T-cell (primary cell): ENCODE data around the gene MXRA5. TPM values are rescaled to one million over a fixed set of nuclear protein-coding genes. Genes with fewer than 3 reads are reported as not detected.
"Not testable (repeated sequence)": the region's sequence is repeated elsewhere in the genome, so short reads cannot be mapped to it uniquely, and the experiment has no call there.

ENCODE experiments used
- ATAC-seq, 4 experiments: fragments of 200-7000 bp in 3 of 4; fragments of 150-1000 bp in 1 of 4; cut with Tn5 transposase; replicated peaks in 1 of 4; 1 replicate in 3 of 4; 2 replicates in 1 of 4; pipeline ENCODE4 v1.10.0; 2021; ENCODE audit warnings: moderate library complexity in 3 of 4, mild to moderate bottlenecking in 2 of 4, moderate number of reproducible peaks in 1 of 4
- CTCF ChIA-PET, 2 donors: fragments of 300-600 bp; sonication (Branson Sonifier 250); formaldehyde crosslinking; loops; one replicate each; lab custom pipeline; 2022; ENCODE audit warnings: antibody characterized with exemption in 2 of 2; lab: Charles Lee
- POLR2A ChIA-PET, 2 donors: fragments of 300-600 bp; sonication (Branson Sonifier 250); formaldehyde crosslinking; loops; one replicate each; lab custom pipeline; 2022; ENCODE audit warnings: antibody characterized with exemption in 2 of 2; lab: Charles Lee
- DNase-seq, 35 experiments: peaks; one replicate each; pipeline versions ENCODE4 v3.0.0 to v3.0.0-alpha.2; 2013 to 2023
- H3K27ac ChIP-seq: one replicate; pipeline ENCODE4 v1.5.1; 2013; ENCODE audit warnings: low read length
- H3K27me3 ChIP-seq, 2 experiments: replicated peaks in 1 of 2; 1 replicate in 1 of 2; 2 replicates in 1 of 2; pipeline versions ENCODE4 v1.6.1 to v1.7.0; 2013; ENCODE audit warnings: low read length in 1 of 2, mixed read lengths in 1 of 2; ENCODE audit not compliant: control insufficient read depth in 2 of 2, insufficient read depth in 2 of 2; ENCODE audit errors: extremely low read depth in 1 of 2
- H3K36me3 ChIP-seq, 2 donors: 1 replicate in 1 of 2; 2 replicates in 1 of 2; pipeline versions ENCODE4 v1.6.1 to v1.7.0; 2013; ENCODE audit warnings: low read length in 1 of 2; ENCODE audit not compliant: control insufficient read depth in 2 of 2, insufficient read depth in 1 of 2; ENCODE audit errors: extremely low read depth in 1 of 2
- H3K4me1 ChIP-seq, 2 experiments: 1 replicate in 1 of 2; 2 replicates in 1 of 2; pipeline versions ENCODE4 v1.6.1 to v1.7.0; 2013; ENCODE audit warnings: low read length in 2 of 2, mixed read lengths in 1 of 2; ENCODE audit not compliant: insufficient read depth in 2 of 2, control insufficient read depth in 1 of 2; ENCODE audit errors: extremely low read depth in 1 of 2
- H3K4me3 ChIP-seq, 2 donors: 1 replicate in 1 of 2; 2 replicates in 1 of 2; pipeline versions ENCODE4 v1.5.1 to v1.7.0; 2013; ENCODE audit warnings: mild to moderate bottlenecking in 2 of 2, low read length in 1 of 2, moderate library complexity in 1 of 2; ENCODE audit not compliant: control insufficient read depth in 1 of 2; ENCODE audit errors: extremely low read depth in 1 of 2
- H3K9me3 ChIP-seq: 2 replicates; pipeline ENCODE4 v1.7.0; 2013
- H3K27ac Mint-ChIP-seq, 2 donors: one replicate each; pipeline ENCODE4 v1.8.0; 2020 to 2021; ENCODE audit warnings: mild to moderate bottlenecking in 2 of 2, mixed read lengths in 2 of 2
- H3K27me3 Mint-ChIP-seq, 2 donors: one replicate each; pipeline ENCODE4 v1.8.0; 2021 to 2022; ENCODE audit warnings: mixed read lengths in 2 of 2
- H3K36me3 Mint-ChIP-seq: one replicate; pipeline ENCODE4 v1.8.0; 2021; ENCODE audit warnings: mixed read lengths
- H3K4me1 Mint-ChIP-seq, 3 donors: one replicate each; pipeline ENCODE4 v1.8.0; 2020 to 2022; ENCODE audit warnings: mixed read lengths in 3 of 3, mild to moderate bottlenecking in 1 of 3
- H3K4me3 Mint-ChIP-seq, 3 donors: one replicate each; pipeline ENCODE4 v1.8.0; 2020 to 2022; ENCODE audit warnings: mild to moderate bottlenecking in 3 of 3, mixed read lengths in 3 of 3, moderate library complexity in 3 of 3
- H3K9me3 Mint-ChIP-seq, 3 donors: one replicate each; pipeline ENCODE4 v1.8.0; 2020 to 2022; ENCODE audit warnings: mixed read lengths in 3 of 3
- WGBS: methylation state at CpG from one replicate; pipeline ENCODE4 v1.1.5; 2013; ENCODE audit warnings: missing lambda C conversion rate; ENCODE audit not compliant: insufficient coverage; 5-methylcytosine and 5-hydroxymethylcytosine counted together
- total RNA-seq, 35 experiments: library from RNA in 6 of 35; stranded (reverse) in 6 of 35; fragments of 120-200 nt in 1 of 35; gene quantifications; one replicate each; pipeline versions ENCODE4 v1.2.1 to v1.2.4 and lab custom pipeline; 2013 to 2026

Gene MXRA5
- total RNA-seq, 5 donors from 2014 or later (not counting 1 experiment from before 2014, with no cell fraction given) = 0.03 to 0.09 (median 0.06) TPM; not detected in 2

GRCh38 chrX:3380603-3381002, 34.2 kb upstream of the MXRA5 start:
- CTCF ChIA-PET = no interaction called here
- H3K27me3 ChIP-seq = no peaks in the 10 kb centered on the region
- H3K27me3 Mint-ChIP-seq = no peaks in the 10 kb centered on the region
- no peak overlapping the region for H3K27ac ChIP-seq
- ATAC-seq (no peak), DNase-seq (no peak)
- no peak overlapping the region for H3K4me3 ChIP-seq
- WGBS = no CpG with 5 or more reads among the region's 3 CpGs
- H3K36me3 Mint-ChIP-seq = no peaks in the 10 kb centered on the region
- no peak overlapping the region for H3K4me3 Mint-ChIP-seq
- H3K27ac Mint-ChIP-seq = no peak overlapping the region
- H3K36me3 ChIP-seq = no peaks in the 10 kb centered on the region
- no peaks in the 10 kb centered on the region for H3K4me1 Mint-ChIP-seq
- H3K9me3 Mint-ChIP-seq = peaks cover 0 to 4% (median 3%) of the 10 kb centered on the region in 3 donors
- POLR2A ChIA-PET = no interaction called here
- H3K4me1 ChIP-seq = no peaks in the 10 kb centered on the region
- no peaks in the 10 kb centered on the region for H3K9me3 ChIP-seq

GRCh38 chrX:3379111-3379510, 32.7 kb upstream of the MXRA5 start:
- Histone ChIP-seq H3K36me3 (no peaks in the 10 kb centered on the region), H3K27me3 (no peaks in the 10 kb centered on the region), H3K4me1 (no peaks in the 10 kb centered on the region), H3K4me3 (no peak overlapping the region), H3K9me3 (no peaks in the 10 kb centered on the region), H3K27ac (no peak overlapping the region)
- DNase-seq (no peak), ATAC-seq (no peak)
- Mint-ChIP-seq H3K27me3 (no peaks in the 10 kb centered on the region), H3K4me1 (no peaks in the 10 kb centered on the region), H3K27ac (no peak overlapping the region), H3K4me3 (no peak overlapping the region), H3K9me3 (peaks cover 0 to 8% (median 3%) of the 10 kb centered on the region in 3 donors), H3K36me3 (no peaks in the 10 kb centered on the region)
- CTCF ChIA-PET = no interaction called here
- WGBS = no CpG with 5 or more reads among the region's 4 CpGs
- POLR2A ChIA-PET = no interaction called here

GRCh38 chrX:3378156-3378555, 31.7 kb upstream of the MXRA5 start:
- H3K36me3 Mint-ChIP-seq = no peaks in the 10 kb centered on the region
- WGBS = no CpG with 5 or more reads among the region's 4 CpGs
- Histone ChIP-seq H3K4me3 (no peak overlapping the region), H3K4me1 (no peaks in the 10 kb centered on the region), H3K27me3 (no peaks in the 10 kb centered on the region), H3K9me3 (no peaks in the 10 kb centered on the region), H3K27ac (no peak overlapping the region), H3K36me3 (no peaks in the 10 kb centered on the region)
- CTCF ChIA-PET = no interaction called here
- H3K27me3 Mint-ChIP-seq = no peaks in the 10 kb centered on the region
- DNase-seq (no peak), ATAC-seq (no peak)
- POLR2A ChIA-PET = no interaction called here
- H3K4me1 Mint-ChIP-seq = no peaks in the 10 kb centered on the region
- no peak overlapping the region for H3K4me3 Mint-ChIP-seq
- H3K9me3 Mint-ChIP-seq = peaks cover 0 to 8% (median 3%) of the 10 kb centered on the region in 3 donors
- no peak overlapping the region for H3K27ac Mint-ChIP-seq

DNA sequence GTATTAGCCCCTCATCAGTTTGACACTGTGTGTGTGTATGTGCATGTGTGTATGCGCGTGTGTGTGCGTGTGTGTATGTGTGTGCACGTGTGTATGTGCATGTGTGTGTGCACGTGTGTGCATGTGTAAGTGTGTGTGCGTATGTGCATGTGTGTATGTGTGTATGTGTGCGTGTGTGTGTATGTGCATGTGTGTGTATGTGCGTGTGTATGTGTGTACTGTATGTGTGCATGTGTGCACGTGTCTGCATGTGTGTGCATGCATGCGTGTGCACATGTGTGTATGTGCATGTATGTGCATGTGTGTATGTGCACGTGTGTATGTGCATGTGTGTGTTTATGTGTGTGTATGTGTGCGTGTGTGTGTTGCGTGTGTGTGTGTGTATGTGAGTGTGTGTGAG, 31.1 kb upstream of the MXRA5 start:
- WGBS = 92% methylated on average over 9 of the region's 13 CpGs
- no peak overlapping the region for H3K27ac Mint-ChIP-seq
- no peak overlapping the region for H3K4me3 Mint-ChIP-seq

GRCh38 chrX:3375878-3376508, 29.5 kb upstream of the MXRA5 start:
- H3K4me1 ChIP-seq, H3K4me3 Mint-ChIP-seq, DNase-seq, H3K36me3 Mint-ChIP-seq, ATAC-seq, H3K36me3 ChIP-seq, H3K27ac ChIP-seq, H3K9me3 ChIP-seq, H3K27me3 Mint-ChIP-seq, H3K27me3 ChIP-seq, H3K27ac Mint-ChIP-seq, H3K4me3 ChIP-seq, H3K4me1 Mint-ChIP-seq, POLR2A ChIA-PET, H3K9me3 Mint-ChIP-seq, CTCF ChIA-PET: not testable (repeated sequence)
- no CpG with 5 or more reads among the region's 2 CpGs for WGBS

More for the DNA sequence above, 31.1 kb upstream of the MXRA5 start:
- Histone ChIP-seq H3K36me3 (no peaks in the 10 kb centered on the region), H3K4me1 (no peaks in the 10 kb centered on the region), H3K27me3 (no peaks in the 10 kb centered on the region), H3K27ac (no peak overlapping the region), H3K9me3 (no peaks in the 10 kb centered on the region), H3K4me3 (no peak overlapping the region)
- no peak for DNase-seq
- Mint-ChIP-seq H3K4me1 (no peaks in the 10 kb centered on the region), H3K27me3 (no peaks in the 10 kb centered on the region), H3K9me3 (peaks cover 0 to 8% (median 3%) of the 10 kb centered on the region in 3 donors), H3K36me3 (no peaks in the 10 kb centered on the region)
- ChIA-PET CTCF (no interaction called here), POLR2A (no interaction called here)
- no peak for ATAC-seq

DNA sequence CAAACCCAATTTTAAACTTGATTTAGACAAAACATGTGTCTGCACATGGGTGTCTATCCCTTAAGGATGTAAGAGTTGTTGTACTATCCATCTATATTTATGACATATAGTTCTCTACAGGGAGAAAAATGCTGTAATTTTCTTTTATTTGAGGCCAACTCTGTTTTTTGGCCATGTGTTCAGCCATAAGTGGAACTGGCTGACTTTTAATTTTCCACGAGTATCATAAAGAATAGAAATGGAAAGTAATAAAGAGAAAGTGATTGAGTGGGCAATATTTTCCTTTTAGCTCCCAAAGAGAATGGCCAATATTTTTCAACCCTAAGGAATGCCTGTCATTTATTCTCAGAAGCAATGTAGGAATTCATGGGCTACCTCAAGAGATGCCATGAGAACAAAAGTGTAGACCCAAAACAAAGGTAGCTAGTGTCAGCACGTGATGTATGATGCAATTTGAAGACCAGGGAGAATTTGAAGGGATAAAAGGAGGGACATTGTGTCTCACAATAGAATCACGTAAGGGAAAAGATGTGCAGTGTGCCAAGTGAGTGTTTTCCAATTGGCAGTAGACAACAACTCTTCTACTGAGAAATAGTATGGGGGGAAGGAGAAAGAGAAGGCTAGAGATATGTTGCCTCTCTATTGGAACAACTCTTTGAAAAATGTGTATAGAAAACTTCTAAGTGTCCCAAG, 27.8 kb upstream of the MXRA5 start:
- ChIA-PET CTCF (no interaction called here), POLR2A (no interaction called here)
- no peaks in the 10 kb centered on the region for H3K36me3 Mint-ChIP-seq
- H3K9me3 Mint-ChIP-seq = peaks cover 0 to 10% (median 3%) of the 10 kb centered on the region in 3 donors
- no peaks in the 10 kb centered on the region for H3K9me3 ChIP-seq
- no peak for ATAC-seq
- no peak overlapping the region for H3K4me3 Mint-ChIP-seq
- no peak overlapping the region for H3K27ac ChIP-seq
- no CpG with 5 or more reads among the region's 3 CpGs for WGBS
- no peaks in the 10 kb centered on the region for H3K4me1 Mint-ChIP-seq
- H3K27ac Mint-ChIP-seq = no peak overlapping the region
- H3K4me1 ChIP-seq = no peaks in the 10 kb centered on the region
- peaks cover 0 to 5% of the 10 kb centered on the region in 2 donors for H3K27me3 Mint-ChIP-seq
- no peak for DNase-seq
- H3K36me3 ChIP-seq = no peaks in the 10 kb centered on the region
- H3K27me3 ChIP-seq = no peaks in the 10 kb centered on the region
- no peak overlapping the region for H3K4me3 ChIP-seq
